Hematopoietic multipotent progenitor cell treated with erythropoietin and hydrocortisone succinate and interleukin-3 and kit ligand, for 8 days (in vitro differentiated cells): ENCODE data around the gene EPS8.
A peak's percentile ranks its signal among the peaks of the same experiment; 100 is the strongest.

Source experiments
- DNase-seq: peaks from one replicate; pipeline ENCODE4 v3.0.0-alpha.2; 2015

Gene EPS8

DNA sequence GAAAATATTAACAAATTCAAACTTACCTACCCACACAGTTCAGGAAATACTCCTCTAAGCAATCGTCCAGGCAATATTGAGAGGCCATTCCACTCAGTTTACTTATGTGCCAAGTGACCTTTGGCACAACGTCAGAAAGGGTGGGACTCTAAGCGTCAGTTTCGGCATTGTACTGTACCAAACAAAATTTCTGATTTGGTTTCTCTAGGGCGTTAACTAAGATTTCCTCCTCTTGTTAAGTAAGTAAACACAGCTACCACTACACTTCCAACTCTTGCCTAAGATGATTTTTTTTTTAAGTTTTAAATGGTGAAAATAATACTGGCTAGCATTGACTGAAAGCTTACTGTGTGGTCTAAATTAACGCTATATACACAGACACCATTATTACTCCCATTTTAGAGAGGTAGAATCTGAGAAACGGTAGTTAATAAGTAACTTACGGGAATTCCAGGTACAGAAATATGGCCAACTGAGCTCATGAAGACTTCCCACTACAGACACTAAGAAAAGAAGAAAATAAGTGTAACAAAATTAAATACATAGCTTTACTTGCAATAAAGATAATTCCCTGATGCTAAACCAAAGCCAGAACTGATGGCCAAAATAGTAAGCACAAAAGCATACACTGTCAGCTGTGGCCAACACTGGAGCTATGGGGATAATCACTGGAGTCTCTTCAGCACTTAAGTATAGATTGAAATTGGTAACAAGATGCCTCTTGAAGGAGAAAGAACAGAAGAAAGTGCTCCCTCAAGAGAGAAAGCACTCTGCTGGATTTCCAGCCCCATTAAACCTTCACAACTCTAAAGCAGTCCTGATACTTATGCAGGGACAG, 76.1 kb downstream of the EPS8 start:
- DNase-seq = no peak

- DNase-seq = no peak
These were observed 77.0 kb downstream of the EPS8 start for GRCh38 chr12:15712160-15712559.

GRCh38 chr12:15710860-15711510, 78.2 kb downstream of the EPS8 start:
- DNase-seq = no peak

GRCh38 chr12:15709551-15709950, 79.6 kb downstream of the EPS8 start:
- DNase-seq = no peak

- no peak for DNase-seq
These were observed 80.7 kb downstream of the EPS8 start for GRCh38 chr12:15708396-15709076.

DNA sequence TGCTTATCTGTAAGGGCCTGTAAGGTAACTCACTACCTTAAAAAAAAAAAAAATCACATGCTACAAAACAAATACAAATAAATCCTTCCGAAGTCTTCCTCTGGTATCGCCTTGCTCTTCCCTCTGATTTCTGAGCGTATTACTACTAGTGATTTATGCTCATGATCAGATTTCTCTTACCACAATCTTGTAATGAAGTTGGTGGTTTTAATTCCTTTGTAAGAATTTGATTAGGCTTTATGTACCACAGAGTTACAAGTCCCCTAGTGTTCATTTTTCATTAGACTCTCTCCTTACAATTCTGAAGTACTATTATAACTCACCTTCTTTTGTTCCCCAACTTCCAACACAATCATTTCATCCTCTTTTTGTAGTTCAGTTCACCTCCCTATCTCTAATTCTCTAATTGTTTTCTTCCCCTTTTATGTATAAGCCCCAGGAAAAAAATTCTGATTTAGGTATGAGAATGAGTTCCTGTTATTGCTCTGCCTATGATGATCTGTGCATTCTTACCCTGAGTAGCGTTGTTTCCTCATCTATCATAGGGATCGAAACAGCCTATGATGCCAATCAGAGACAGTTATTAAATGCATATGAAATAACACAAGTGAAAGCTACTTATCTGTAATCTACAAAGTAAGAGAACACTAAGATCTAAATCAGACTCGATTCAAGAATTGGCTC, 81.5 kb downstream of the EPS8 start:
- DNase-seq = no peak

DNA sequence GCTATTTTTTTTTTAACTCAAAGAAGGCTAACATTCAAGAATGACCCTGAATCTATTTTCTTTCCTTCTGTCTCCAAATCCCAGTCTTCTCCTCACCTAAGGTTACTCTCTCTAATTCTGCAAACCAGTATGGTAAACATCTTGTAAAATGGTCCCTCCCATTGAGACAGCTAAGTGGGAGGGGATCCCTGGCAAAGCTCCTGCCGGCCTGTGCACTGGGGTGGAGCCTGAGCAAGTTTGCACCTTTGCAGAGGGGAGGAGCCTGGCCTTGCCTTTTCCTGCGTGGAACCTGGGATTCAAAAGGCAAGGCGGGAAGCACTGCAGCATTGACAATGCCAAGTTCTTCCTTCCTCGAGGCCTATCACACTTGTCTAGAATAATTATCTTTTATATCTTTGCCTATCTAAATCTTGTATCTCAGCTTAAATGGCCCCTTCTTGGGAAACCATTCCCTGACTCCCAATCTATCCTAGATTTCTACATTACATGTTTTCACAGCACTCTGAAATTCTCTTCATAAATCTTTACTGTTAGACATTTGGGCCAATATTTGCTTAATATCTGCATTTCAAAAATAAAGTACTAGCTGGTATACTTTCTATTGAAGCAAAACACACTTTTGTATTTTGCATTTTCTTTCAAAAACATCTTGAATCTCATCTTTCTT, 83.0 kb downstream of the EPS8 start:
- DNase-seq = no peak

- no peak for DNase-seq
These were observed 83.6 kb downstream of the EPS8 start for GRCh38 chr12:15705606-15706005.

DNA sequence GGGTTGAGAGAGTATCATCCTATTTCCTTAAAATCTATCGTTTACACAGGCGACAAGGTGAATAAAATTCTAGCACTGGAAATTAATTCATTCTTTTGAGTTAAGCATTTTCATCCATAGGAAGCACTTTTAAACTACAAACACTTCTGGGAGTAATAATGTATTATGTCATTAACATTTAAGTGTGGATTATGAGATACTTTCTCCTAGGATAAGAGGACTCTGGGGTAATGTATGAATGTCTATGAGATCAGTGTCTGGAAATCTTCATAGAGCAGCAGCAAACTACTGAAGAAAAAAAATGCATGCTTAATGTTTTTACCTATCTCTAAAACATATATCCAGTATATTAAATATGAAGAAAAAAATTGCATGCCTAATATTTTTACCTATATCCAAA, 86.9 kb downstream of the EPS8 start:
- DNase-seq = no peak

DNA sequence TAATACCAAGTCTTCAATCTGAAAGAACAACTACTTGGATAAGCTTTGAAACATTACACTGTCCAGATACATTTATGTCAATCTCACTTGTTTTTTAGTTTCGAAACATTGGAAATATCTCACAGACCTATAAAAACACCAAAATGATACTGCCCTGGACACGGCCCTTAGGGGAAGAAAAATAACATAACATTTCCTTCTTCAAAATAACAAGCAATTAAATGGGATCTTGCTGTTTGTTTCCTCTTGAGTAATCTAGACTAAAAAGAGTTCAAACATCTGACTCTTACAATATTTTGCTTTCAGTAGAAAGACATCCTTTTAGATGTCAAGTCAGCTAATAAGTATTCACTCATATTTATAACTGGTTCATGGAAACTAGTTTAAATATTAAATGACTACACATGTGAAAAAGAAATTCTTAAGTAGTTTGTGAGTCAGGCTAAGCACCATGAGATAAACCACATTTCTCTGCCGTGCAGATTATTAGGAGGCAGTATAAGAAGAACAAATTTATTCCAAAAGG, 87.5 kb downstream of the EPS8 start:
- no peak for DNase-seq

- DNase-seq = peak; percentile 81
These were observed 88.0 kb downstream of the EPS8 start for GRCh38 chr12:15701206-15701605.

DNA sequence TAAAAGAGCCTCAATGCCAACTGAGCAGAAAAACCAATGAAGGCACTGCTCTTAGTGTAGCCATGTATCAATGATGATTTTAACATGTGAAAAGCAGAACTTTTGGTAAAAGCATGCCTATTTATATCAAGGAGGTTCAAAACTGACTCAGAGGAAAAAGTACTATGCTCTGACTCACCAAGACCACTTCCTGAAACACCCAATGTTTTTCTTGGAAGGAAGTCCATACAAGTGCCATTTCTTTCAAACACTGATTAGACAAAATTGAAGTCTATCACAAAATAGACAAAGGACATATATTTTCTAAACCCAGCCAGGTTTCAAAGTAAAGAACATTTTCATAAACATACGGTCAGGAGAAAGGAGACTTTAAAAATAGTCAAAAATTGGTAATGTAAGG, 88.6 kb downstream of the EPS8 start:
- DNase-seq = peak; percentile 84

DNA sequence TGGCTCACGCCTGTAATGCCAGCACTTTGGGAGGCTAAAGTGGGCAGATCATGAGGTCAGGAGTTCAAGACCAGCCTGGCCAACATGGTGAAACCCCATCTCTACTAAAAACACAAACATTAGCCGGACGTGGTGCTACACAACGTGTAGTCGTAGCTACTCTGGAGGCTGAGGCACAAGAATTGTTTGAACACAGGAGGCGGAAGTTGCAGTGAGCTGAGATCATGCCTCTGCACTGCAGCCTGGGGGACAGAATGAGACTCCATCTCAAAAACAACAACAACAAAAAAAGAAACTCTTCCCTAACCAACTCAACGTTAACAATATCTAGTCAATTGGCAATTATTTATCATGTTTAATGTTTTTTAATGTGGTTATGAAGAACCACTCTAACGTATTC, 89.3 kb downstream of the EPS8 start:
- DNase-seq = no peak

GRCh38 chr12:15698377-15698871, 90.8 kb downstream of the EPS8 start:
- DNase-seq = no peak

DNA sequence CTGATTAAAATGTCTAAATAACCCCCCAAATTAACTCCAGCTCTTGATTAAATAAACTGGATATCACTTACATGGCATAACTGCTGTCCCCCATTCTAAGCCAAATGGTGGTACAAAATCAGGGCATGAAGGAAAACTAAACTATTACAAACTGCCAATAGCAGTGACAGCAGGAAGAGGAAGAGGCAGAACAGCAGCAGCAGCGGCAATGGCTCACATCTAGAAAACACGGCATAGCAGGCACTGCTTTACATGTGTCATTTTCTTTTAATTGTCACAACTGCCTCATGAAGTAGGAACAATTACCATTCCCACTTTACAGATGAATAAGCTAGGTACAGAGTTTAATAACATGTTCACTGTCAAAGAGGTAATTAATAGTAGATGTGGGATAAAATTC, 92.0 kb downstream of the EPS8 start:
- DNase-seq = no peak

- no peak for DNase-seq
These were observed 95.8 kb downstream of the EPS8 start for GRCh38 chr12:15693228-15693911.

DNA sequence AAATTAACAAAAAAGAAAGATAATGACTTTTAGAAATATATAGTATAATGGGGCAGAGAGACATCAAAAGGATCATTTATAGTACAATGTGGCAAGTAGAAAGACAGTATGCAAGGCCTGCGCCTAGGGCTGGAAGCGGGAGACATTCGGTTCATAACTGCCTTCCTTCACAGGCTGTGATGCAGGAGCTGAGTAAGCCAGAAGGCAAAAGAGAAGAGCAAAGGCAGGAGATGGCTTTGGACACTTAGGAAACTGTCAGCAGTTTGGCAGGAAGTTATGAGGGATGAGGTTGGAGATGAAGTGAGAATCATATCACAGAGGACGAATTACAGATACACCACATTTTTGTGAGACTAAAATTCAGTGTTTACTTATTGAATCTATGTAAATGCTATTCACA, 97.8 kb downstream of the EPS8 start:
- DNase-seq = no peak

DNA sequence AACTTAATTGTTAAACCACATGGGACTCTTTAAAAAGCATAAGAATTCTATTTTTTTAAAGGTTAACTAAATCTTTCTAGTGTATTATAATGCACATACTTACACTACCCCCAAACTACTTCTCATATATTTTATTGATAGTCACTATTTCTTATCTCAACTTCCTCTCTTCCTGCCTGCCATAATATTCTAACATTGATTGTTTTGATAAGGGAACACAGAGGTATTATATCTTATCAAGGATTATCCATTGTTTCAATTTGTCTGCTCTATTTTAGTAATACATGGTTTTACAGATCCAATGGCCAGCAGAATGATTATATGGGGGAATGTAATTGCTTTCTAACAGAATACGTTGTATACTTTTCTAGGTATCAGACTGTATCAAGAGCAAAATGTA, 98.9 kb downstream of the EPS8 start:
- DNase-seq = no peak

DNA sequence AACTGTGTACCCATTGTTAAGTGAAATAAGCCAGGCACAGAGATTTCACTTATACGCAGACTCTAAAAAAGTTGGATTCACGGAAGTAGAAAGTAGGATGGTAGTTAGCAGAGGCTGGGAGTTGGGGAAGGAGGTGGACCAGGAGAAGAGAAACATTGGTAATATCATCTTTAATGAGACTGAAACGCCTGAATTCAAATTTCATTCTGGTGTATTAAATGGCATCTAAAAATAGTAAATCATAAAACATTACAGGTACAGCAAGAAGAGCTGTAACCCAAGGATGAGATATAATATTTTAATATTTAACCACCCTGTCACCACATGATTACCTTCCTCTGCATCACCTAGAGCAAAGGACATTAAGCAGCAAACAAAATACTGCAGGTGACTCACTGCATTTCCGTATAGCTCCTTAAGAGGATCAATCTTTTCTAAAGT, 99.4 kb downstream of the EPS8 start:
- no peak for DNase-seq

DNA sequence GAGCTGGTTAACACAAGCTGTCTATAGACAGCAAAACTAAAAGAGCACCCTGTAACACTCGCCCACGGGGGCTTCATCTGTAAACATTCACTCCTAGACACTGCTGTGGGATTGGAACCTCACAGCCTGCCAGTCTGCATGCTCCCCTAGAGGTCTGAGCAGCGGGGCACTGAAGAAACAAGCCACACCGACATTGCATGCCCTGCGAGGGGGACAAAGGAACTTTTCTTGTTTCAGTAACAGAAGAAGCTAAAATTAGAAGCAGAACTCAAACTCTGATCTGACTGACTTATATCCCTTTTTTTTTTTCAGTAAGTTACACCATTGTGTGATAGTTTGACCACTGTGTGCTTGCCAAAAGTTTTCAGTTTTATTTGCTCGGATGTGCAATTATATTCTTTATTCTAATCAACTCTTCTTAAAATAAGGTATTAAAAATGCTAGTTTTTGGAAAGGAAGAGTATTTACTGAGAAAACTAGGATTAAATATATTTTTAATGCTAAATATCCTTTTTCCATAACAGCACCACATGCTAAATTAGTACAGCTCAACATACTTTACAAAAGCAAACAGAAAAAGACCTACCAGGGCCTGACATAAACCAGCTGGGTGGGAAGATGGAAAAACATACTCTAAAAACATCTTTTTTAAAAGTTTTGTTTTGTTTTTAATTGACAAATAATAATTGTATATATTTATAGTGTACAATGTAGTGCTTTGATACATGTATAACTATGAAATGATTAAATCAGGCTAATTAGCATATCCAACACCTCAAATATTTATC, 100.2 kb downstream of the EPS8 start:
- no peak for DNase-seq

DNA sequence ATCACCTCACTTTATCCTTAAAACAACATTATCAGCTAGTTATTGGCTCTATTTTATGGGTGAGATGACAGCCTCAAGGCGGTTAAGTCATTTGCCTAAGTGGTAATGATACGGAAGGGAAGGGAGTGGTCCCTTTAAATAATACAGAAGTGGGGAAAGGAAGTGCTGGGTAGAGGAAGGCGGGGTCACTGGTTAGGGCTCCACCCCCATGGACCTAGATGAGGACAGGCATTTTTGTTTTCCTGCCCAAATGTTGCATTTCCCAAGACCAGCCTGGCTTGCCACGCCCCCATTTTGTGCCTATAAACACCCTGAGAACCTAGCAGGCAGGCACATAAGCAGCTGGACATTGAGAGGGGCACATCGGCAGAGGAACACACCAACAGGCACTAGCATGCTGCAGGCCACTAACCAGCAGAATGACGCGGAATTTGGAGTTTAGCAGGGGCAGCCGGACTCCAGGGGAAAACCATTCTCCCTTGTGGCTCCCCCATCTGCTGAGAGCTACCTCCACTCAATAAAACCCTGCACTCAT, 100.9 kb downstream of the EPS8 start:
- DNase-seq = peak; percentile 37
